K562 (cell line): ENCODE data around the gene SGK1. TPM values are rescaled to one million over a fixed set of nuclear protein-coding genes. Genes with fewer than 3 reads are reported as not detected.

ENCODE experiments used
- ATF1 ChIP-seq, 2 experiments: fragments of 450-650 bp in 1 of 2; IDR thresholded peaks; 2 replicates each; pipeline ENCODE4 v1.6.1; 2016; ENCODE audit warnings: missing compliant biosample characterization in 1 of 2, missing genetic modification characterization in 1 of 2
- DDX20 ChIP-seq: fragments of 450-650 bp; IDR thresholded peaks from 2 replicates; pipeline ENCODE4 v1.6.1; 2016; ENCODE audit warnings: missing genetic modification characterization, low read depth, mild to moderate bottlenecking, missing compliant biosample characterization, moderate library complexity
- GABPB1 ChIP-seq: sonication (generic); formaldehyde crosslinking; IDR thresholded peaks from 2 replicates; pipeline ENCODE4 v1.8.0; 2022; ENCODE audit warnings: mild to moderate bottlenecking, missing genetic modification reagents
- GATAD2B ChIP-seq: fragments of 450-650 bp; IDR thresholded peaks from 2 replicates; pipeline ENCODE4 v1.6.1; 2017; ENCODE audit warnings: mild to moderate bottlenecking, borderline replicate concordance
- IRF1 ChIP-seq: sonication (generic); formaldehyde crosslinking; IDR thresholded peaks from 2 replicates; pipeline ENCODE4 v1.8.0; 2022; ENCODE audit warnings: missing genetic modification reagents, mild to moderate bottlenecking, borderline replicate concordance
- MIER1 ChIP-seq: fragments of 450-650 bp; IDR thresholded peaks from 2 replicates; pipeline ENCODE4 v1.6.1; 2016; ENCODE audit warnings: antibody characterized with exemption, mild to moderate bottlenecking, low read depth
- SREBF2 ChIP-seq: sonication (generic); formaldehyde crosslinking; IDR thresholded peaks from 2 replicates; pipeline ENCODE4 v1.4.0; 2020; ENCODE audit warnings: mild to moderate bottlenecking, missing genetic modification reagents
- SUPT5H ChIP-seq: fragments of 450-650 bp; IDR thresholded peaks from 2 replicates; pipeline ENCODE4 v1.6.1; 2016
- ZNF253 ChIP-seq: fragments of 250-450 bp; sonication (Bioruptor Pico); conservative IDR thresholded peaks from 2 replicates; pipeline ENCODE4 v1.6.1; 2021; ENCODE audit warnings: mild to moderate bottlenecking
- ZNF431 ChIP-seq: sonication (generic); formaldehyde crosslinking; IDR thresholded peaks from 2 replicates; pipeline ENCODE4 v1.8.0; 2022; ENCODE audit warnings: mild to moderate bottlenecking, missing genetic modification reagents
- ZNF639 ChIP-seq, 2 experiments: fragments of 200-800 bp in 1 of 2; sonication (Bioruptor generic) in 1 of 2; sonication (generic) in 1 of 2; formaldehyde crosslinking in 1 of 2; IDR thresholded peaks in 1 of 2; conservative IDR thresholded peaks in 1 of 2; 2 replicates each; pipeline versions ENCODE4 v1.5.0 to v1.6.1; 2016 to 2020; ENCODE audit warnings: missing compliant biosample characterization in 1 of 2, missing genetic modification characterization in 1 of 2, missing genetic modification reagents in 1 of 2
- polyA plus RNA-seq, 8 experiments: library from polyadenylated mRNA; depleted of rRNA in 4 of 8; stranded (reverse) in 5 of 8; unstranded in 3 of 8; fragments of >200 nt; fragmentation: Nextera tagmentation in 2 of 8; fragmentation: Illumina TruSeq in 1 of 8; extraction: Ambion mirVana in 2 of 8; extraction: Trizol in 1 of 8; gene quantifications; 2 replicates each; pipeline versions ENCODE4 v1.2.1 to v1.2.3, GENCODE V29; 2011 to 2014; ENCODE audit warnings: inconsistent platforms in 1 of 8, missing spikeins in 1 of 8
- total RNA-seq, 7 experiments: library from RNA; depleted of rRNA in 6 of 7; stranded (reverse); fragments of >200 nt in 6 of 7; fragmentation: Illumina TruSeq in 2 of 7; extraction: Trizol in 2 of 7; gene quantifications; 2 replicates each; pipeline versions ENCODE4 v1.2.1 to v1.2.3, GENCODE V29; 2011 to 2021; ENCODE audit warnings: low replicate concordance in 1 of 7
- TF ChIP-seq, protein P1 (sequence below): fragments of 450-650 bp; formaldehyde crosslinking; IDR thresholded peaks from 2 replicates; pipeline ENCODE4 v1.4.0; 2020; ENCODE audit warnings: mild to moderate bottlenecking, mixed read lengths
- TF ChIP-seq, protein P2 (sequence below): sonication (generic); formaldehyde crosslinking; IDR thresholded peaks from 2 replicates; pipeline ENCODE4 v1.8.0; 2022; ENCODE audit warnings: mild to moderate bottlenecking, missing genetic modification reagents
- TF ChIP-seq, protein P3 (sequence below): fragments of 450-650 bp; IDR thresholded peaks from 2 replicates; pipeline ENCODE4 v1.6.1; 2016; ENCODE audit warnings: missing biosample characterization, missing genetic modification characterization

The SGK1 gene
- total and polyA plus RNA-seq, 9 of the 15 experiments (the other 6 are each of a cell fraction or from before 2014, with no cell fraction given) = 3.5 to 7.2 (median 3.9) TPM

DNA sequence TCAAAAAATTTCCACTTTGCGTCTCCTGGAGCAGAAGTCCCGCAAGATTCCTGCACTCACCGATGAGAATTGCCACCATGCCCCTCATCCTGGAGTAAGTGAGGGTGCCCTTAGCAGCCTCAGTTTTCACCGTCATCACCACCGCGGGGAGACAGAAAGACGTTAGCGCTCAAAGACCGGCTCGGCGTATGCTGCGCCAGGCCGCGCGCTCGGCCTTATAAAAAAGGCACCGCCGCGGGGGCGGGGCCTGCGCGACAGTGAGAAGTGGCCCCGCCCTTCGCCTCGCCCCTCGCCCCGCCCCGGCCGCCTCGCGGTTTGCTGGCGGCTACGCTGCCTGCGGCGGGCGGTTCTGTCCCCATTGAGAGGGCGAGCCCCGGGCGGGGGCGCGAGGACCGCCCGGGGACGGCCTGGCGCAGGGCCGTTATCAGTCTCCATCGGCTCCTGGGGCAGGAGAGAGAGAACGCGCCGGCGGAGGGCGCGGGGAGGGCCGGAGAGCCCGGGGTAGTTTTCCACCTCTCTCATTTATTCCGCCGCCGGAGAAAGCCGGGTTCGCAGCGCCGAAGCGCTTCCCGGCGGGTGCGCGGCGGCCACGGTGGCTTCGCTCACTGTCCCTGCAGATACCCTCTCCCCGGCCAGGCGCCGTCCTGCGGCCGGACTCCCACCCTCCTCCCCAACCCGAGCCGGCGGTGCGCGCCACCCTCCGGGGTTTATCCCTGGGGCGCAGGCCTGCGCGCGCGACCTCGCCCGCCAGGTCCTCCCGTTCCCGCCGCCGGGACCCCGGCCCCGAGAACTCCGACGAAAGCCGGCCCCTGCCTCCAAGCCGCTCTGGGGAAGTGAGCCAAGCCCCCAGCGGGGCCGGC, 143.0 kb downstream of the SGK1 start (continued):
- TF ChIP-seq GATAD2B = peak; percentile 60; the same call in 1 of the 2 replicates
- TF ChIP-seq DDX20 (tag) = no peak
- TF ChIP-seq MIER1 = no peak
- TF ChIP-seq, protein P1, sequence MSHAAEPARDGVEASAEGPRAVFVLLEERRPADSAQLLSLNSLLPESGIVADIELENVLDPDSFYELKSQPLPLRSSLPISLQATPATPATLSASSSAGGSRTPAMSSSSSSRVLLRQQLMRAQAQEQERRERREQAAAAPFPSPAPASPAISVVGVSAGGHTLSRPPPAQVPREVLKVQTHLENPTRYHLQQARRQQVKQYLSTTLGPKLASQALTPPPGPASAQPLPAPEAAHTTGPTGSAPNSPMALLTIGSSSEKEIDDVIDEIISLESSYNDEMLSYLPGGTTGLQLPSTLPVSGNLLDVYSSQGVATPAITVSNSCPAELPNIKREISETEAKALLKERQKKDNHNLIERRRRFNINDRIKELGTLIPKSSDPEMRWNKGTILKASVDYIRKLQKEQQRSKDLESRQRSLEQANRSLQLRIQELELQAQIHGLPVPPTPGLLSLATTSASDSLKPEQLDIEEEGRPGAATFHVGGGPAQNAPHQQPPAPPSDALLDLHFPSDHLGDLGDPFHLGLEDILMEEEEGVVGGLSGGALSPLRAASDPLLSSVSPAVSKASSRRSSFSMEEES (CRISPR knock-in tag) = no peak
- peak; percentile 96 for TF ChIP-seq SUPT5H
- no peak for TF ChIP-seq SREBF2 (CRISPR knock-in tag)
- no peak for TF ChIP-seq IRF1
- no peak for TF ChIP-seq ATF1 (CRISPR knock-in tag; IDR thresholded peaks at IDR 0.05)
- TF ChIP-seq ATF1 (tag; IDR thresholded peaks at IDR 0.05) = peak; percentile 48
- TF ChIP-seq, protein P2, sequence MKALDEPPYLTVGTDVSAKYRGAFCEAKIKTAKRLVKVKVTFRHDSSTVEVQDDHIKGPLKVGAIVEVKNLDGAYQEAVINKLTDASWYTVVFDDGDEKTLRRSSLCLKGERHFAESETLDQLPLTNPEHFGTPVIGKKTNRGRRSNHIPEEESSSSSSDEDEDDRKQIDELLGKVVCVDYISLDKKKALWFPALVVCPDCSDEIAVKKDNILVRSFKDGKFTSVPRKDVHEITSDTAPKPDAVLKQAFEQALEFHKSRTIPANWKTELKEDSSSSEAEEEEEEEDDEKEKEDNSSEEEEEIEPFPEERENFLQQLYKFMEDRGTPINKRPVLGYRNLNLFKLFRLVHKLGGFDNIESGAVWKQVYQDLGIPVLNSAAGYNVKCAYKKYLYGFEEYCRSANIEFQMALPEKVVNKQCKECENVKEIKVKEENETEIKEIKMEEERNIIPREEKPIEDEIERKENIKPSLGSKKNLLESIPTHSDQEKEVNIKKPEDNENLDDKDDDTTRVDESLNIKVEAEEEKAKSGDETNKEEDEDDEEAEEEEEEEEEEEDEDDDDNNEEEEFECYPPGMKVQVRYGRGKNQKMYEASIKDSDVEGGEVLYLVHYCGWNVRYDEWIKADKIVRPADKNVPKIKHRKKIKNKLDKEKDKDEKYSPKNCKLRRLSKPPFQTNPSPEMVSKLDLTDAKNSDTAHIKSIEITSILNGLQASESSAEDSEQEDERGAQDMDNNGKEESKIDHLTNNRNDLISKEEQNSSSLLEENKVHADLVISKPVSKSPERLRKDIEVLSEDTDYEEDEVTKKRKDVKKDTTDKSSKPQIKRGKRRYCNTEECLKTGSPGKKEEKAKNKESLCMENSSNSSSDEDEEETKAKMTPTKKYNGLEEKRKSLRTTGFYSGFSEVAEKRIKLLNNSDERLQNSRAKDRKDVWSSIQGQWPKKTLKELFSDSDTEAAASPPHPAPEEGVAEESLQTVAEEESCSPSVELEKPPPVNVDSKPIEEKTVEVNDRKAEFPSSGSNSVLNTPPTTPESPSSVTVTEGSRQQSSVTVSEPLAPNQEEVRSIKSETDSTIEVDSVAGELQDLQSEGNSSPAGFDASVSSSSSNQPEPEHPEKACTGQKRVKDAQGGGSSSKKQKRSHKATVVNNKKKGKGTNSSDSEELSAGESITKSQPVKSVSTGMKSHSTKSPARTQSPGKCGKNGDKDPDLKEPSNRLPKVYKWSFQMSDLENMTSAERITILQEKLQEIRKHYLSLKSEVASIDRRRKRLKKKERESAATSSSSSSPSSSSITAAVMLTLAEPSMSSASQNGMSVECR (CRISPR knock-in tag) = no peak
- TF ChIP-seq, protein P3, sequence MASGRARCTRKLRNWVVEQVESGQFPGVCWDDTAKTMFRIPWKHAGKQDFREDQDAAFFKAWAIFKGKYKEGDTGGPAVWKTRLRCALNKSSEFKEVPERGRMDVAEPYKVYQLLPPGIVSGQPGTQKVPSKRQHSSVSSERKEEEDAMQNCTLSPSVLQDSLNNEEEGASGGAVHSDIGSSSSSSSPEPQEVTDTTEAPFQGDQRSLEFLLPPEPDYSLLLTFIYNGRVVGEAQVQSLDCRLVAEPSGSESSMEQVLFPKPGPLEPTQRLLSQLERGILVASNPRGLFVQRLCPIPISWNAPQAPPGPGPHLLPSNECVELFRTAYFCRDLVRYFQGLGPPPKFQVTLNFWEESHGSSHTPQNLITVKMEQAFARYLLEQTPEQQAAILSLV (tag) = no peak
- TF ChIP-seq ZNF431 (CRISPR knock-in tag) = peak; percentile 70; the same call in 1 of the 2 replicates
- TF ChIP-seq ZNF253 (CRISPR knock-in tag) = no peak
- TF ChIP-seq ZNF639 (CRISPR knock-in tag; conservative IDR thresholded peaks at IDR 0.05 in 1 of 2, IDR thresholded peaks at IDR 0.05 in 1 of 2) = peak in 1 of 2 experiments; percentile 81; a peak in 2 of 4 replicates
- TF ChIP-seq GABPB1 (CRISPR knock-in tag) = peak; percentile 68
